Neural cell (in vitro differentiated cells): ENCODE measurements around the gene PLD5. TPM values are rescaled to one million over a fixed set of nuclear protein-coding genes. Genes with fewer than 3 reads are reported as not detected.
A peak's percentile ranks its signal among the peaks of the same experiment; 100 is the strongest.

Experiments used
- H2AFZ ChIP-seq: fragments of 200-600, 300-800 bp; sonication (generic), shearing (Covaris generic); 2 replicates; pipeline ENCODE4 v1.6.0; 2014; ENCODE audit warnings: low read depth, mild to moderate bottlenecking, antibody characterized with exemption, low read length, moderate library complexity
- H3F3A ChIP-seq: fragments of 200-600 bp; shearing (Covaris generic); 2 replicates; pipeline ENCODE4 v1.6.1; 2016; ENCODE audit warnings: mild to moderate bottlenecking, moderate library complexity, mixed read lengths, antibody characterized with exemption, low read length; ENCODE audit not compliant: insufficient read depth, poor library complexity, severe bottlenecking
- H3K27ac ChIP-seq: fragments of 200-600, 300-800 bp; sonication (generic), shearing (Covaris generic); 2 replicates; pipeline ENCODE4 v1.5.1; 2014; ENCODE audit warnings: mild to moderate bottlenecking, low read length, moderate library complexity
- H3K27me3 ChIP-seq: fragments of 300-800, 200-600 bp; sonication (generic), shearing (Covaris generic); 2 replicates; pipeline ENCODE4 v1.6.0; 2014; ENCODE audit warnings: mild to moderate bottlenecking, low read depth, low read length, moderate library complexity; ENCODE audit not compliant: insufficient read depth
- H3K36me3 ChIP-seq: fragments of 300-800, 200-600 bp; sonication (generic), shearing (Covaris generic); 2 replicates; pipeline ENCODE4 v1.5.1; 2014; ENCODE audit warnings: mild to moderate bottlenecking, antibody characterized with exemption, low read length, moderate library complexity; ENCODE audit not compliant: insufficient read depth
- H3K4me2 ChIP-seq: fragments of 300-800, 200-600 bp; sonication (generic), shearing (Covaris generic); 2 replicates; pipeline ENCODE4 v1.6.0; 2014; ENCODE audit warnings: mild to moderate bottlenecking, low read length
- H3K4me3 ChIP-seq: fragments of 300-800, 200-600 bp; sonication (generic), shearing (Covaris generic); 2 replicates; pipeline ENCODE4 v1.5.1; 2014; ENCODE audit warnings: mild to moderate bottlenecking, low read length, moderate library complexity
- H3K79me2 ChIP-seq: fragments of 200-600 bp; shearing (Covaris generic); replicated peaks from 2 replicates; pipeline ENCODE4 v1.6.0; 2014; ENCODE audit warnings: mild to moderate bottlenecking, low read length, moderate library complexity; ENCODE audit not compliant: insufficient read depth
- H3K9ac ChIP-seq: fragments of 300-800, 200-600 bp; sonication (generic), shearing (Covaris generic); 2 replicates; pipeline ENCODE4 v1.6.1; 2016; ENCODE audit warnings: mild to moderate bottlenecking, low read length, mixed read lengths
- H3K9me2 ChIP-seq: fragments of 200-600 bp; shearing (Covaris generic); 2 replicates; pipeline ENCODE4 v1.6.1; 2016; ENCODE audit warnings: mild to moderate bottlenecking, low read length, mixed read lengths; ENCODE audit not compliant: insufficient read depth
- H3K9me3 ChIP-seq: fragments of 200-600, 300-800 bp; sonication (generic), shearing (Covaris generic); 2 replicates; pipeline ENCODE4 v1.6.1; 2016; ENCODE audit warnings: mild to moderate bottlenecking, mixed run types, low read length, moderate library complexity, mixed read lengths
- H4K20me1 ChIP-seq: fragments of 200-600 bp; shearing (Covaris generic); 2 replicates; pipeline ENCODE4 v1.6.1; 2016; ENCODE audit warnings: mild to moderate bottlenecking, mixed run types; ENCODE audit not compliant: insufficient read depth
- EP300 ChIP-seq: fragments of 450-650 bp; conservative IDR thresholded peaks from 2 replicates; pipeline ENCODE4 v1.6.1; 2014; ENCODE audit warnings: antibody characterized with exemption, mild to moderate bottlenecking, moderate library complexity; ENCODE audit not compliant: poor library complexity, severe bottlenecking
- EZH2 ChIP-seq: fragments of 200-600, 300-800 bp; shearing (Covaris generic), sonication (generic); IDR thresholded peaks from 2 replicates; pipeline ENCODE4 v1.6.1; 2014; ENCODE audit warnings: antibody characterized with exemption, low read length, borderline replicate concordance, mild to moderate bottlenecking; ENCODE audit not compliant: insufficient read depth, poor library complexity, severe bottlenecking
- MXI1 ChIP-seq: fragments of 450-650 bp; conservative IDR thresholded peaks from 2 replicates; pipeline ENCODE4 v1.6.1; 2014; ENCODE audit warnings: antibody characterized with exemption, mild to moderate bottlenecking; ENCODE audit not compliant: poor library complexity, severe bottlenecking
- POLR2AphosphoS5 ChIP-seq: IDR thresholded peaks from 2 replicates; pipeline ENCODE4 v1.6.1; 2012
- RAD21 ChIP-seq: fragments of 450-650 bp; conservative IDR thresholded peaks from 2 replicates; pipeline ENCODE4 v1.6.1; 2014; ENCODE audit warnings: antibody characterized with exemption, mild to moderate bottlenecking, moderate library complexity
- SMC3 ChIP-seq: fragments of 450-650 bp; conservative IDR thresholded peaks from 2 replicates; pipeline ENCODE4 v1.6.1; 2014; ENCODE audit warnings: antibody characterized with exemption, mild to moderate bottlenecking, moderate library complexity; ENCODE audit not compliant: poor library complexity
- TAF1 ChIP-seq: IDR thresholded peaks from 2 replicates; pipeline ENCODE4 v1.6.1; 2012; ENCODE audit warnings: low read depth
- polyA plus RNA-seq: library from polyadenylated mRNA; depleted of rRNA; stranded (reverse); fragments of >200 nt; gene quantifications from 2 replicates; pipeline ENCODE4 v1.2.3, GENCODE V29; 2014
- TF ChIP-seq, protein P1 (sequence below): fragments of 450-650 bp; IDR thresholded peaks from 2 replicates; pipeline ENCODE4 v1.5.1; 2014; ENCODE audit warnings: antibody characterized with exemption, mild to moderate bottlenecking, moderate library complexity; ENCODE audit not compliant: poor library complexity, severe bottlenecking
- TF ChIP-seq, protein P2 (sequence below): IDR thresholded peaks from 2 replicates; pipeline ENCODE4 v1.6.1; 2012; ENCODE audit warnings: borderline replicate concordance

Gene PLD5
- polyA plus RNA-seq, 1 donor from 2014 or later: 0.64 TPM

DNA sequence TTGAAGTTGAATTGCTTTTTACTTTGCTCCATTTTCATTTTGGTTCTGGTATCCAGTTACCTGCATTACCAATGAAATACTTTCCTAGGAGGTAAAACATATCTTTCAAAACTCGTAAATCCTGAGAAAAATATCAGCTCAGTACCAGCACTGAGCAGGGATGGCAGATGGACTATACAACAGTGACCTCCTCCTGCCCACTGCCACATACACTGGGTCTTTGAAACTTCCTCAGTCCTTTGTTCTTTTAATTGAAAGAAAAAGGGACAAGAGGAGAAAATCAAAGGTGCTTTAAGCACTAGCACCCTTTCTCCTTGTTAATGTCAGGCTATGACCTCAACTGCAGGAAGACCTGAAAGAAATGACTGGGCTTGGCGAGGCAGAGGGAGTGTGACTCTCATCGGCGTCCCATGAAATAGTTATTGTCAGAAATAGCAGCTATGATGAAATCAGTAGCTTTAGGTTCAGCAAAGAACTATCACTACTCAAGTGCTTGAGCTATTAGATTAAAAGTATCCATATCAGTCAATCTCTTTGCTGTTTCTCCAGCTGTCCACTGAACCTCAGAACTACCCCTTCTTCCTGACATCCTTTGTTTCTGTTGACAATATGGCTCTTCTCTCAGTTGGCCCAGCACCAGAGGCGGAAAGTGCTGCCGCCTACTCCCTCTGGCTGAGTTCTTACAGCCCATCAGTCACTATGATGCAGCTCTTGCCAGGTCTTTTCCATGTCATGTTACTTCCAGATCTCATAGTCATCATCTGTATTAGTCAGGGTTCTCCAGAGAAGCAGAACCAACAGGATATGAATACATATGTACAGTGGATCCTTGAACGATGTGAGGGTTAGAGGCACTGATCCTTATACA, 318.6 kb downstream of the PLD5 start:
- Histone ChIP-seq H3K4me3 (no peak overlapping the region), H3K9me2 (no peaks in the 10 kb centered on the region), H3K27me3 (no peaks in the 10 kb centered on the region), H3F3A (no peaks in the 10 kb centered on the region), H3K4me2 (no peak overlapping the region), H3K79me2 (no peaks in the 10 kb centered on the region), H4K20me1 (no peaks in the 10 kb centered on the region), H3K9me3 (no peaks in the 10 kb centered on the region), H3K9ac (no peak overlapping the region), H2AFZ (no peak overlapping the region), H3K27ac (no peak overlapping the region), H3K36me3 (no peaks in the 10 kb centered on the region)
- TF ChIP-seq RAD21: no peak
- TF ChIP-seq, protein P1, sequence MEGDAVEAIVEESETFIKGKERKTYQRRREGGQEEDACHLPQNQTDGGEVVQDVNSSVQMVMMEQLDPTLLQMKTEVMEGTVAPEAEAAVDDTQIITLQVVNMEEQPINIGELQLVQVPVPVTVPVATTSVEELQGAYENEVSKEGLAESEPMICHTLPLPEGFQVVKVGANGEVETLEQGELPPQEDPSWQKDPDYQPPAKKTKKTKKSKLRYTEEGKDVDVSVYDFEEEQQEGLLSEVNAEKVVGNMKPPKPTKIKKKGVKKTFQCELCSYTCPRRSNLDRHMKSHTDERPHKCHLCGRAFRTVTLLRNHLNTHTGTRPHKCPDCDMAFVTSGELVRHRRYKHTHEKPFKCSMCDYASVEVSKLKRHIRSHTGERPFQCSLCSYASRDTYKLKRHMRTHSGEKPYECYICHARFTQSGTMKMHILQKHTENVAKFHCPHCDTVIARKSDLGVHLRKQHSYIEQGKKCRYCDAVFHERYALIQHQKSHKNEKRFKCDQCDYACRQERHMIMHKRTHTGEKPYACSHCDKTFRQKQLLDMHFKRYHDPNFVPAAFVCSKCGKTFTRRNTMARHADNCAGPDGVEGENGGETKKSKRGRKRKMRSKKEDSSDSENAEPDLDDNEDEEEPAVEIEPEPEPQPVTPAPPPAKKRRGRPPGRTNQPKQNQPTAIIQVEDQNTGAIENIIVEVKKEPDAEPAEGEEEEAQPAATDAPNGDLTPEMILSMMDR: no peak
- TF ChIP-seq EP300: peak; percentile 28

DNA sequence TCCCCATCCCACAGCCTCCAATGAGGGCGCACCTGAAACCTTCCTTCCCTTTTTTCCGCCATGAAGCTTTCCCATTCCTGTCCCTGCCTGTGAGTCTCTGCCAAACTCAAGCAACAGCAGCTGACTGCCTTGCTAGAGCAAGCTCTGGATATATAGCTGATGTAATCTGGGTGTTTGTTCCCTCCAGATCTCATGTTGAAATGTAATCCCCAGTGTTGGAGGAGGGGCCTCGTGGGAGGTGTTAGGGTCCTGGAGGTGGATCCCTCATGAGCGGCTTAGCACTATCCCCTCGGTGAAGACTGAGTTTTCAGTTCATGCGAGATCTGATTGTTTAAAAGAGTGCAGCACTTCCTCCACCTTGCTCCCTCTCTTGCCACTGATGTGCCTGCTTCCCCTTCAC, 321.2 kb downstream of the PLD5 start:
- H3K4me3 ChIP-seq: no peak overlapping the region
- H4K20me1 ChIP-seq: no peaks in the 10 kb centered on the region
- H3K9me2 ChIP-seq: no peaks in the 10 kb centered on the region
- no peaks in the 10 kb centered on the region for H3F3A ChIP-seq
- no peaks in the 10 kb centered on the region for H3K36me3 ChIP-seq
- H3K27ac ChIP-seq: no peak overlapping the region
- H3K9ac ChIP-seq: no peak overlapping the region
- no peaks in the 10 kb centered on the region for H3K9me3 ChIP-seq
- no peaks in the 10 kb centered on the region for H3K27me3 ChIP-seq
- no peaks in the 10 kb centered on the region for H3K79me2 ChIP-seq
- no peak overlapping the region for H2AFZ ChIP-seq
- TF ChIP-seq MXI1 (no peak), EP300 (no peak), EZH2 (no peak), SMC3 (no peak), RAD21 (no peak), POLR2AphosphoS5 (no peak), TAF1 (no peak)
- TF ChIP-seq, protein P2, sequence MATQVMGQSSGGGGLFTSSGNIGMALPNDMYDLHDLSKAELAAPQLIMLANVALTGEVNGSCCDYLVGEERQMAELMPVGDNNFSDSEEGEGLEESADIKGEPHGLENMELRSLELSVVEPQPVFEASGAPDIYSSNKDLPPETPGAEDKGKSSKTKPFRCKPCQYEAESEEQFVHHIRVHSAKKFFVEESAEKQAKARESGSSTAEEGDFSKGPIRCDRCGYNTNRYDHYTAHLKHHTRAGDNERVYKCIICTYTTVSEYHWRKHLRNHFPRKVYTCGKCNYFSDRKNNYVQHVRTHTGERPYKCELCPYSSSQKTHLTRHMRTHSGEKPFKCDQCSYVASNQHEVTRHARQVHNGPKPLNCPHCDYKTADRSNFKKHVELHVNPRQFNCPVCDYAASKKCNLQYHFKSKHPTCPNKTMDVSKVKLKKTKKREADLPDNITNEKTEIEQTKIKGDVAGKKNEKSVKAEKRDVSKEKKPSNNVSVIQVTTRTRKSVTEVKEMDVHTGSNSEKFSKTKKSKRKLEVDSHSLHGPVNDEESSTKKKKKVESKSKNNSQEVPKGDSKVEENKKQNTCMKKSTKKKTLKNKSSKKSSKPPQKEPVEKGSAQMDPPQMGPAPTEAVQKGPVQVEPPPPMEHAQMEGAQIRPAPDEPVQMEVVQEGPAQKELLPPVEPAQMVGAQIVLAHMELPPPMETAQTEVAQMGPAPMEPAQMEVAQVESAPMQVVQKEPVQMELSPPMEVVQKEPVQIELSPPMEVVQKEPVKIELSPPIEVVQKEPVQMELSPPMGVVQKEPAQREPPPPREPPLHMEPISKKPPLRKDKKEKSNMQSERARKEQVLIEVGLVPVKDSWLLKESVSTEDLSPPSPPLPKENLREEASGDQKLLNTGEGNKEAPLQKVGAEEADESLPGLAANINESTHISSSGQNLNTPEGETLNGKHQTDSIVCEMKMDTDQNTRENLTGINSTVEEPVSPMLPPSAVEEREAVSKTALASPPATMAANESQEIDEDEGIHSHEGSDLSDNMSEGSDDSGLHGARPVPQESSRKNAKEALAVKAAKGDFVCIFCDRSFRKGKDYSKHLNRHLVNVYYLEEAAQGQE: no peak
- TF ChIP-seq, protein P1: no peak
- H3K4me2 ChIP-seq: no peak overlapping the region
